Hematopoietic multipotent progenitor cell treated with erythropoietin and hydrocortisone succinate and interleukin-3 and kit ligand, for 8 days (in vitro differentiated cells): Measurements from ENCODE around the gene GPR37L1.
"Not testable (repeated sequence)": the region's sequence is repeated elsewhere in the genome, so short reads cannot be mapped to it uniquely, and the experiment has no call there.

Experiments used
- DNase-seq: peaks from one replicate; pipeline ENCODE4 v3.0.0-alpha.2; 2015

Gene GPR37L1

GRCh38 chr1:202168861-202169260, 46.1 kb downstream of the GPR37L1 start:
- DNase-seq: no peak

- no peak for DNase-seq
Measured at GRCh38 chr1:202170726-202171125, 48.0 kb downstream of the GPR37L1 start.

- no peak for DNase-seq
Measured at GRCh38 chr1:202171292-202172014, 48.7 kb downstream of the GPR37L1 start.

DNA sequence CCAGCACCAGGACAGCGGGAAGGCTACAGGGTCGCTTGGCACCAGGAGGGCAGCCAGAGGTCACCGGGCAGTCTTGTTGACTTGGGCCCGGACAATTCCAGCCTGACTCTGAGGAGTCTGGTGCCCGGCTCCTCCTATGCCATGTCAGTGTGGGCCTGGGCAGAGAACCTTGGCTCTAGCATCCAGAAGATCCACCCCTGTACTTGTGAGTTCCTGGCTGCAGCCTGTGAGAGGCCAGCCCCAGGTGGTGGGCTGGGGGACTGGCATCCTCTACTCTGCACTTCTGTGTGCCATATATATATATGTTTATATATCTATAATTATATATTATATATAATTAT, 49.3 kb downstream of the GPR37L1 start:
- no peak for DNase-seq

GRCh38 chr1:202173993-202174392, 51.3 kb downstream of the GPR37L1 start:
- DNase-seq: no peak

DNA sequence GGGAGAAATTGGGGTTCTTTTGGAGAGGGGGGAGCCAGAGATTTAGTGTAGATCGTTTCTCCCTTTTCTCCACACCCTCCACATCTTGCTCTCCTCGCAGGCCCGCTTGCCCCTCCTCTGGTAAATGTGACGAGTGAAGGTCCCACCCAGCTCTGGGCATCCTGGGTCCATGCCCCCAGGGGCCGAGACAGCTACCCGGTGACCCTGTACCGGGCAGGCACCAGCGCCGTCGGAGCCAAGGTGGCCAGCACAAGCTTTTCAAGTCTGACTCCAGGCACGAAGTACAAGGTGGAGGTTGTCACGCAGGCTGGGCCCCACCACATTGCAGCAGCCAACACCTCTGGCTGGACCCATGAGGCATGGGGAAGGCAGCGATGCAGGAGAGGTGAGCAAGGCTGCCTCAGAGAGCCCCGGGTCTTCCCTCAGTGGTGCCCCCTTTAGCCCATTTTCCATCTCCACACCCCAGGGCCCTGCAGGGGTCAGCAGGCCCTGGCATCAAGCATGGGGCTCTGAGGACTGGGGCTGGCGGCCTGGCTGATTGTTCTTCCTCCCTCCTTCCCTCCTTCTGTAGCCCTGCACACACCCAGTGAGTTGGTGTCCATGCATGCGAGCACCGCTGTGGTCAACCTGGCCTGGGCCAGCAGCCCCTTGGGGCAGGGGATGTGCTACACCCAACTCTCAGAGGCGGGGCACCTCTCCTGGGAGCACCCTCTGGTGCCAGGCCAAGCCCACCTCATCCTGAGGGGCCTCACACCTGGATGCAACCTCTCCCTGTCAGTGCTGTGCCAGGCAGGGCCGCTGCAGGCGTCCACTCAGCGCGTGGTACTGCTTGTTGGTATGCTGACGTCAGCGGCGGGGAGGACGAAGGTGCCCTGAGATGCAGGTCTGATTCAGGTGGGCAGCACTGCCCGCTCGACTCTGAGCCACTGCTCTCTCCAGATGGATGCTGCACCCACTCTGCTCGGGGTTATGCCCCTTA, 54.5 kb downstream of the GPR37L1 start:
- DNase-seq: no peak

DNA sequence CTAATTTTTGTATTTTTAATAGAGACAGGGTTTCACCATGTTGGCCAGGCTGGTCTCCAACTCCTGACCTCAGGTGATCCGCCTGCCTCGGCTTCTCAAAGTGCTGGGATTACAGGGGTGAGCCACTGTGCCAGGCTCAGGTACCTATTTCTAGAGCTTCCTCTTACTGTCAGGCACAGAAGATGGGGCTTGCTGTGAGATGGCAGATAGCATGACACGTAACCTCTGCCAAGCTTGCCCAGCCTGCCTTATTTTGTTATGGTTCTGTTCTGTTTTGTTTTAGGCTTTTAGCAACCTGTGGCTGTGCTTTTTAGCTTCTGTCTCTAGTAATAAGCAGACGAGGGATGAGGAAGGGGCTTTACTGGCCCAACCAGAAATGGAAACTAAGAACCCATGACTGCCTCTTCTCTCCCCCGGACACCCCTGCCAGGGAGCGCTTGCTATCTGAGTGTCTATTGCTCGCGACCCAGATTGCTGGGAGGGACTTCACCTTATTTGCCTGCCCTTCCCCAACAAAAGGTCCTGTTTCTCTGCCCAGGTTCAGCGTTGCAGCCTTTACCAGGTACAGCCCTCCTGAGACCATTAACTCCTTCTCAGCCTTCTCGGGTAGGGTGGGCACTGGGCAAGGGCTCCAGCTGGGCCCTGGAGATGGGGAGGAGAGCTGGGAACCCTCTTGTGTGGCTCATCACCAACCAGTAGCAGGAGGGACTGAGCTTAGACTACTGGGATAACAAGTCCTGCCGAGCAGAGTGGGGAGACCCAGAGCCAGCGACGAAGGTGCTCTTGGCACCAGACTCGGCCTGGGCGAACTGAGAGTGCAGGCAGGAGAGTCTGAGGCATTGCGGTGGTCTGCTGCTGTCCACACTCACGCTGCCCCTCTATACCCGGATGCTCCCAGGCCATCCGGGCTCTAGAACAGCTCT, 57.4 kb downstream of the GPR37L1 start:
- DNase-seq: no peak

GRCh38 chr1:202180751-202181139, 58.0 kb downstream of the GPR37L1 start:
- not testable (repeated sequence) for DNase-seq

- no peak for DNase-seq
Measured at GRCh38 chr1:202181586-202181985, 58.9 kb downstream of the GPR37L1 start.

DNA sequence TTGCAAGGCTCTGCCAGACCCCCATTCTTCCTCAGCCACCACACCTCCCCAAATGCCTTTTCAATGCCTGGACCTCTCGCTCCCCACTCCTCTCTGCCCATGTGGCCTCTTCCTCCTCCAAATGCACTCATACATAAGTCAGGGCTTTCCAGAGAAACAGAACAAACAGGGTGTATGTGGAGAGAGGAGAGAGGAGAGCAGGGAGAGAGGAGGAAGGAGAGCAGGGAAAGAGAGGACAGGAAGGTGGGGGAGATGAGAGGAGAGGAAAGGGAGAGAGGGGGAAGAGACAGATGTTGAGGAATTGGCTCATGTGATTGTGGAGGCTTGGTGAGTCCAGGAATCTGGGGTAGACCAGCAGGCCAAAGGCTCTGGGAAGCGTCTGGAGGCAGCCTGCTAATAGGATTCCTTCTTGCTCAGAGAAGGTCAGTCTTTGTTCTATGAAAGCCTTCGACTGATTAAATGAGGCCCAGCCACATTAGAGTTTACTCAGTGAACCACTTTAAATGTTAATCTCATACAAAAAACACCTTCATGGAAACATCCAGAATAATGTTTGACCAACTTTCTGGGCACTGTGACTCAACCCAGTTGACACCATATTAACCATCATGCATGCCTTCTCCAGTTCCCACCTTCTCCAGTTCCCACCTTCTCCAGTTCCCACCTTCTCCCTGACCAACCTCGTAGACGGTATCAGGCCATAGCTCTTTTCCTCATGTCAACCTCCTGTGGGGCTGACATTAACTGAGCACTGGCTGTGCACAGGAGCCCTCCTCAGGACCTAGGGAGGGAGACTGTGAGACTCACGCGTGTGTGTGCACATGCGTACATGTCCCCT, 59.5 kb downstream of the GPR37L1 start:
- no peak for DNase-seq
